ENCODE measurements around the gene ZNF491. TPM values are rescaled to one million over a fixed set of nuclear protein-coding genes. Genes with fewer than 3 reads are reported as not detected.
"Not testable (repeated sequence)": the region's sequence is repeated elsewhere in the genome, so short reads cannot be mapped to it uniquely, and the experiment has no call there.

The ZNF491 gene
- total RNA-seq, 1 experiment from 2014 or later, result not detected

DNA sequence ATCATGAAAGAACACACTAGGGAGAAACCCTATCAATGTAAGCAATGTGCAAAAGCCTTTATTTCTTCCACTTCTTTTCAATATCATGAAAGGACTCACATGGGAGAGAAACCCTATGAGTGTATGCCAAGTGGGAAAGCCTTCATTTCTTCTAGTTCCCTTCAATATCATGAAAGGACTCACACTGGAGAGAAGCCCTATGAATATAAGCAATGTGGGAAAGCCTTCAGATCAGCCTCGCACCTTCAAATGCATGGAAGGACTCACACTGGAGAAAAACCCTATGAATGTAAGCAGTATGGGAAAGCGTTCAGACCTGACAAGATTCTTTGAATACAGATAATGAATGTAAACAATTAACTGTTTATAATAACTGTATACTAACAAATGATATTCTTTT lies 35.2 kb downstream of the ZNF491 start:
- BruUV-seq (replicated peaks), result no TSS peak
- ATAC-seq (no peak), DNase-seq (ENCODE audit: low read depth, low spot score) (no peak)
- Histone ChIP-seq H4K20me1 (ENCODE audit: insufficient read depth) (no peaks in the 10 kb centered on the region), H2AFZ (ENCODE audit: low read depth, low read length, poor library complexity, severe bottlenecking) (no peak overlapping the region), H3K27ac (ENCODE audit: low read depth, low read length) (no peak overlapping the region), H3K9me2 (ENCODE audit: insufficient read depth) (no peaks in the 10 kb centered on the region), H3K9ac (ENCODE audit: low read length) (no peak overlapping the region), H3K4me2 (ENCODE audit: low read length) (no peak overlapping the region), H3K79me2 (ENCODE audit: insufficient read depth, low read length) (no peaks in the 10 kb centered on the region), H3K27me3 (ENCODE audit: insufficient read depth, low read length) (no peaks in the 10 kb centered on the region), H3K36me3 (ENCODE audit: control insufficient read depth in 1 of 2, insufficient read depth in 2 of 2, low read length in 2 of 2) (peaks cover 2 to 21% of the 10 kb centered on the region in 2 experiments; a peak in 3 of 4 replicates), H3K9me3 (ENCODE audit: control insufficient read depth in 1 of 2, insufficient read depth in 1 of 2, low read depth in 1 of 2, low read length in 2 of 2) (peaks cover 16 to 40% of the 10 kb centered on the region in 2 experiments; a peak in 3 of 4 replicates), H3K4me3 (replicated peaks in 1 of 2; ENCODE audit: low read depth in 1 of 2, low read length in 2 of 2) (no peak overlapping the region), H3K4me1 (ENCODE audit: control insufficient read depth in 1 of 2, insufficient read depth in 2 of 2, low read length in 2 of 2) (no peaks in the 10 kb centered on the region)
- TF ChIP-seq ZNF274 (IDR thresholded peaks at IDR 0.05; ENCODE audit: low read depth, low read length), result peak; percentile 39; the same call in 1 of the 2 replicates
- TF ChIP-seq ZFX (IDR thresholded peaks at IDR 0.05), result no peak
- ChIA-PET CTCF (no interaction called here), POLR2A (no interaction called here), RAD21 (ENCODE audit: low non-redundant PET in 1 of 2, low total read pairs in 2 of 2, uncharacterized antibody in 2 of 2, unreplicated experiment in 2 of 2) (no interaction called here)
- intact Hi-C loops (cut with micrococcal nuclease), result no loop called here

- H2AFZ ChIP-seq (ENCODE audit: low read depth, low read length, poor library complexity, severe bottlenecking); RAD21 ChIA-PET (ENCODE audit: low non-redundant PET in 1 of 2, low total read pairs in 2 of 2, uncharacterized antibody in 2 of 2, unreplicated experiment in 2 of 2); intact Hi-C loops (cut with micrococcal nuclease); H3K4me3 ChIP-seq (replicated peaks in 1 of 2; ENCODE audit: low read depth in 1 of 2, low read length in 2 of 2); H3K9me2 ChIP-seq (ENCODE audit: insufficient read depth); ATAC-seq; H3K4me1 ChIP-seq (ENCODE audit: control insufficient read depth in 1 of 2, insufficient read depth in 2 of 2, low read length in 2 of 2); H3K4me2 ChIP-seq (ENCODE audit: low read length); H4K20me1 ChIP-seq (ENCODE audit: insufficient read depth); BruUV-seq (replicated peaks); POLR2A ChIA-PET; CTCF ChIA-PET; H3K9ac ChIP-seq (ENCODE audit: low read length); H3K27ac ChIP-seq (ENCODE audit: low read depth, low read length); DNase-seq (ENCODE audit: low read depth, low spot score); H3K79me2 ChIP-seq (ENCODE audit: insufficient read depth, low read length); H3K27me3 ChIP-seq (ENCODE audit: insufficient read depth, low read length): not testable (repeated sequence)
- peaks cover 2 to 14% of the 10 kb centered on the region in 2 experiments; a peak in 3 of 4 replicates for H3K36me3 ChIP-seq (ENCODE audit: control insufficient read depth in 1 of 2, insufficient read depth in 2 of 2, low read length in 2 of 2)
- peaks cover 16 to 30% of the 10 kb centered on the region in 2 experiments; a peak in 3 of 4 replicates for H3K9me3 ChIP-seq (ENCODE audit: control insufficient read depth in 1 of 2, insufficient read depth in 1 of 2, low read depth in 1 of 2, low read length in 2 of 2)
These were observed 37.3 kb downstream of the ZNF491 start for GRCh38 chr19:11835626-11836066.

- H3K4me2 ChIP-seq (ENCODE audit: low read length), result no peak overlapping the region
- H2AFZ ChIP-seq (ENCODE audit: low read depth, low read length, poor library complexity, severe bottlenecking), result no peak overlapping the region
- no peaks in the 10 kb centered on the region for H3K36me3 ChIP-seq (ENCODE audit: control insufficient read depth in 1 of 2, insufficient read depth in 2 of 2, low read length in 2 of 2)
- no peaks in the 10 kb centered on the region for H3K4me1 ChIP-seq (ENCODE audit: control insufficient read depth in 1 of 2, insufficient read depth in 2 of 2, low read length in 2 of 2)
- no peak for ATAC-seq
- no peak for TF ChIP-seq RAD21 (IDR thresholded peaks at IDR 0.05; ENCODE audit: low read depth)
- TF ChIP-seq EZH2phosphoT487 (IDR thresholded peaks at IDR 0.05; ENCODE audit: borderline replicate concordance), result no peak
- TF ChIP-seq ZNF274 (IDR thresholded peaks at IDR 0.05; ENCODE audit: low read depth, low read length), result no peak
- no peak for TF ChIP-seq FOSL1 (IDR thresholded peaks at IDR 0.05; ENCODE audit: low read depth)
- TF ChIP-seq YY1 (IDR thresholded peaks at IDR 0.05; ENCODE audit: extremely low read depth, insufficient replicate concordance, low read depth, low read length), result no peak
- TF ChIP-seq EZH2 (IDR thresholded peaks at IDR 0.05), result no peak
- ChIA-PET CTCF (no interaction called here), POLR2A (no interaction called here), RAD21 (ENCODE audit: low non-redundant PET in 1 of 2, low total read pairs in 2 of 2, uncharacterized antibody in 2 of 2, unreplicated experiment in 2 of 2) (no interaction called here)
- H3K9ac ChIP-seq (ENCODE audit: low read length), result no peak overlapping the region
- no TSS peak for BruUV-seq (replicated peaks)
- H3K4me3 ChIP-seq (replicated peaks in 1 of 2; ENCODE audit: low read depth in 1 of 2, low read length in 2 of 2), result no peak overlapping the region
- DNase-seq (ENCODE audit: low read depth, low spot score), result no peak
- H3K27ac ChIP-seq (ENCODE audit: low read depth, low read length), result no peak overlapping the region
- no peaks in the 10 kb centered on the region for H3K9me2 ChIP-seq (ENCODE audit: insufficient read depth)
- H3K27me3 ChIP-seq (ENCODE audit: insufficient read depth, low read length), result no peaks in the 10 kb centered on the region
- no peaks in the 10 kb centered on the region for H4K20me1 ChIP-seq (ENCODE audit: insufficient read depth)
- intact Hi-C loops (cut with micrococcal nuclease), result no loop called here
- no peaks in the 10 kb centered on the region for H3K79me2 ChIP-seq (ENCODE audit: insufficient read depth, low read length)
- H3K9me3 ChIP-seq (ENCODE audit: control insufficient read depth in 1 of 2, insufficient read depth in 1 of 2, low read depth in 1 of 2, low read length in 2 of 2), result no peaks in the 10 kb centered on the region; a peak in 1 of 4 replicates
These were observed 45.4 kb downstream of the ZNF491 start for GRCh38 chr19:11843722-11844121.

DNA sequence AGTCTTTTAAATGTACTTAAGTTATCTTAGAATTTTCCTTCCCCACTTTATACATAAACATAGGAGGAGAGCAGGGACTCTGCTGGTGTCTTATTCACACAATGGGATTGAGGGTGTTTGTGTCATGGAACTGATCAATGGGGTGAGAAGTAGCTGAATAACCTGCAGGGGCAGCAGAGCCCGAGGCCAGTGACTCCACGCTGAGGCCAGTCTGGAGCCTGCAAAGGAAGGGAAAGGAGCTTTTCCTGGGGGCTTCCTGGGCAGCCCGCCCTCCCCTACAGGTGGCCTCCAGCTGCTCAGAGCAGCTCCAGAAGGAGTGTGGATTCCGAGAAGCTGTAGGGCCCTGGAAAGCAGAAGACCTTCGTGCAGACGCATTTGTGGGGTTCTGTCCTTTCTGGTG lies 49.3 kb downstream of the ZNF491 start:
- H2AFZ ChIP-seq (ENCODE audit: low read depth, low read length, poor library complexity, severe bottlenecking); H3K36me3 ChIP-seq (ENCODE audit: control insufficient read depth in 1 of 2, insufficient read depth in 2 of 2, low read length in 2 of 2); ATAC-seq; H3K9me3 ChIP-seq (ENCODE audit: control insufficient read depth in 1 of 2, insufficient read depth in 1 of 2, low read depth in 1 of 2, low read length in 2 of 2); H3K4me2 ChIP-seq (ENCODE audit: low read length); H3K27ac ChIP-seq (ENCODE audit: low read depth, low read length); H3K4me3 ChIP-seq (replicated peaks in 1 of 2; ENCODE audit: low read depth in 1 of 2, low read length in 2 of 2); RAD21 ChIA-PET (ENCODE audit: low non-redundant PET in 1 of 2, low total read pairs in 2 of 2, uncharacterized antibody in 2 of 2, unreplicated experiment in 2 of 2); H3K27me3 ChIP-seq (ENCODE audit: insufficient read depth, low read length); BruUV-seq (replicated peaks); H3K4me1 ChIP-seq (ENCODE audit: control insufficient read depth in 1 of 2, insufficient read depth in 2 of 2, low read length in 2 of 2); POLR2A ChIA-PET; H3K9me2 ChIP-seq (ENCODE audit: insufficient read depth); H3K9ac ChIP-seq (ENCODE audit: low read length); H4K20me1 ChIP-seq (ENCODE audit: insufficient read depth); CTCF ChIA-PET; DNase-seq (ENCODE audit: low read depth, low spot score); H3K79me2 ChIP-seq (ENCODE audit: insufficient read depth, low read length); intact Hi-C loops (cut with micrococcal nuclease): not testable (repeated sequence)

Measured in HCT116 (cell line).